Measurements from ENCODE around the gene PDGFA. TPM values are rescaled to one million over a fixed set of nuclear protein-coding genes. Genes with fewer than 3 reads are reported as not detected.

Gene PDGFA
- total RNA-seq, 2 experiments from 2014 or later, result 3.3 to 4.1 TPM

DNA sequence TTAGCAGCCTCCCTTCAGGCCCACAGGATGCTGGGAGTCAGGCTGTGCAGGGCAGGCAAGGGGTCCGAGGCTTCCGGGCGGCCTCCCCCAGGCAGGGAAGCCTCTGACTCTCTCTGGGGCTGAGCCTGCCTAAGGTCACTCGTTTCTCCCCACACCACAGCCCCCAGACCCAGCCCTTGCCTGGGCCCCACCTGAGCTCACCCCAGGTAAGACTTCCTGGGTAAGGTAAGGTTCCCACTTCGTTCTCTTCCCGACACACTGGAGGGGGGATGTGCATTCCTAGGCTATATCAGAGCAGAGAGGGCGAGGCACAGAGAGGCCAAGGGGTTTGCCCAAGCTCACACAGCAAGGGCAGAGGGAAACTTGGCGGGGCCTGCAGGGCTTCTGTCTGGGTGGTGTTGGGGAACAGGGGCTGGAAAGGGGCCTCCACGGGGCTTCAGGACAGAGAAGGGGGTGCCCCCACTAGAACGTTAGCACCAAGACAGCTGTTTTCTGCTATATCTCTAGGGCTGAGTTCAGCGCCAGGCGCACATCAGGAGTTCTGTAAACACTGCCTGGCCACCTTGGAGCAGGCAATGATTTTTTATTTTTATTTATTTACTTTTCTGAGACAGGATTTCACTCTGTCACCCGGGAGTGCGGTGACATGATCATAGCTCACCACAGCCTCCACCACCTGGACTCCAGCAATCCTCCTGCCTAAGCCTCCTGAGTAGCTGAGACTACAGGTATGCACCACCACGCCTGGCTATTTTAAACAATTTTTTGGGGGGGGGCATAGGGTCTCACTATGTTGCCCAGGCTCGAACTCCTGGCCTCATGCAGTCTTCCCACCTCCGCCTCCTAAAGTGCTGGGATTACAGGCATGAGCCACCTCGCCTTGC lies 24.9 kb upstream of the PDGFA start:
- no peak for DNase-seq
- Mint-ChIP-seq H3K4me3 (no peak overlapping the region), H3K27ac (no peak overlapping the region), H3K27me3 (no peaks in the 10 kb centered on the region), H3K9me3 (peaks cover 4% of the 10 kb centered on the region), H3K36me3 (peaks cover 9% of the 10 kb centered on the region), H3K4me1 (peaks cover 4% of the 10 kb centered on the region)

DNA sequence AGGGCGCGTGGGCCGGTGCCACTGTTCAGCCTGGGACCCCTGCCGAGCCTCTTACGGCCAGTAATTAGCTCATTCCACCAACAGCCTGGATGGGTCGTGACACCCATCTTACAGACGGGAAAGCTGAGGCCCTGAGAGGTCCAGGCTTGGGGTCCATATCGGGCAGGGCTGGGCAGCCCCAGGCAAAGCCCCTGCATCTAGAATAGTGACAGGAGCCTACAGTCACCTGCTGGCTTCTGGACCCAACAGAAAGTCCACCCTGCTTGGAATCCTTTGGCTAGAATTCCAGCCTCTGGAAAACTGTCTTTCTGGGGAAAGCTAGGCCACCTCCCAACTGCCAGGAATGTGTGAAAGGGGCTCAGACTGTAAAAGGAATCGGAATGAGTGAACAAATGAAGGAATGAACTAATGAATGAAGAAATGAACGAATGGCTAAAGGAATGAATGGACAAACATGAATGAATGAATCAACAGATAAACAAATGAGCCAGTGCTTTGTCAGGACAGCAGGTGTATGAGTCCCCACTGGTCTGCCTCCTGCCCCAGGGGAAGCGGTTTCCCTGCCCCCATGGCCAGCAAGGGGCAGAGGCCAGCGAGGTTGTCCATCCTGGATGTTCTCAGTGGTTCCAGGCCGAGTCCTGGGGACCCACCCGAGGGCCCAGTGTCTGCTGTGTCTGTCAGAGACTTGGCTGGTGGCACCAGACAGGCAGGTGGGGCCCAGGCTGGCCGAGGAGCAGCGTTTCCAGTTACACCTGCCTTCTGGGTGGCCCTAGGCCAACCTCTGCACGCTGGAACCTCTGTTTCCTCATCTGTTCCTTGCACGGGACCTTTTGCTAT lies 24.1 kb upstream of the PDGFA start:
- Mint-ChIP-seq H3K36me3 (peaks cover 6% of the 10 kb centered on the region), H3K4me3 (no peak overlapping the region), H3K4me1 (peaks cover 4% of the 10 kb centered on the region), H3K9me3 (peaks cover 4% of the 10 kb centered on the region), H3K27me3 (no peaks in the 10 kb centered on the region), H3K27ac (no peak overlapping the region)
- no peak for DNase-seq

DNA sequence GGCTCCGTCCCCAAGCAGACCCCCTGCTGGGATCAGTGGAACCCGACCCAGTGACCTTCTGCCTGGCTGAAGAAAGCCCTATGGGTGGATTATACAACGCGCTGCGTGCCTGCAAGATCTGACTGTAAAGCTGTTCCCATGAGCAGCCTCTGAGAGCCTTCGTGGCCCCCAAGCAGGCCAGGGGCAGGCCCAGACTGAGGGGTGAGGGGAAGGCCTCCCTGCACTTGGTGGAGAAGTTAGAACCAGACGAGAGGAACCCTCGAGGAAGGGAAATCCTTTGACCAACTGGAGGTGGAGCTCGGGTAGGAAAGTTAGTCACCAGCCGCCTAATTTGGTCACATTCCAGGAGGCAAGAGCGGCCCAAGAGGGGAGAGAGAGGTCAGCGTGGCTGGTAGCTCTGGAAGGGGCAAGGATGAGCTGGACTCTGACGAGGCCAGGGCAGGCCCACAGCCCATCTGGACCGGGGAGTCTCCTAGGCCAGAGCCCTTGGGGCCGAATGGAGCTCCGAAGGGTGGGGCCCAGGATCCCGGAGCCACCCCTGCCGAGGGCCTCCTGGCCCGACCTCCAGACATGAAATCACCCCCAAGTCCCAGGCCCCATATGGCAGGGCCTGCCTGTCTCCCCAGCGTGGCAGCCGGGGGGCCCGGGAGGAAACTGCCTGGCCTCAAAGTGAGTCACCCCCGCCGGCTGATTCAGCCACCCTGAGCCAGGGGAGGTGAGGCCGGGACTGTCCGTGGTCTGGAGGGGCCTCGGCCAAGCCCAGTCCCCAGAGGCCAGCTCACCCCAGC lies 23.3 kb upstream of the PDGFA start:
- peaks cover 4% of the 10 kb centered on the region for H3K9me3 Mint-ChIP-seq
- no peaks in the 10 kb centered on the region for H3K27me3 Mint-ChIP-seq
- H3K27ac Mint-ChIP-seq, result no peak overlapping the region
- peaks cover 3% of the 10 kb centered on the region for H3K36me3 Mint-ChIP-seq
- no peak for DNase-seq
- H3K4me1 Mint-ChIP-seq, result peaks cover 4% of the 10 kb centered on the region
- H3K4me3 Mint-ChIP-seq, result no peak overlapping the region

DNA sequence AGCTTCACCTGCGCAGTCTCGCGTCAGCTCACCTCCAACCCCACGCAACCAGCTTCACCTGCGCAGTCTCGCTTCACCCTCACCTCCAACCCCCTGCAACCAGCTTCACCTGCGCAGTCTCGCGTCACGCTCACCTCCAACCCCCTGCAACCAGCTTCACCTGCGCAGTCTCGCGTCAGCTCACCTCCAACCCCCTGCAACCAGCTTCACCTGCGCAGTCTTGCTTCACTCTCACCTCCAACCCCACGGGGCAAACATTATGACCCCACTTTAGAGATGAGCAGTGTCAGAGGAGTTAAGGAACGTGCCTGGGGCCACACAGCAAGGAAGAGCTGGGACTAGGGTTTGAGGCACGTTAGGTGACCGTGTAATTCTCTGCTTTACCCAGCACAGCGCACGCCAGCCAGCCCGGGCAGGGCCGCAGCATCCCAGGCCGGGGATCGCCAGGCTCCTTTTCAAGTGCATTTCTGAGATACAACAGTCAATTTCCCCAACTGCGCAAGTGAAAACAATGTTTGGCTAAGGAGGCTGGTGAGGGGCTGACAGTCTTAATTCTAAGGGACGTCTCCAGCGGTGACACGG lies 22.6 kb upstream of the PDGFA start:
- H3K27me3 Mint-ChIP-seq, result no peaks in the 10 kb centered on the region
- H3K4me3 Mint-ChIP-seq, result no peak overlapping the region
- H3K4me1 Mint-ChIP-seq, result peaks cover 4% of the 10 kb centered on the region
- no peak for DNase-seq
- no peak overlapping the region for H3K27ac Mint-ChIP-seq
- H3K9me3 Mint-ChIP-seq, result peaks cover 4% of the 10 kb centered on the region
- peaks cover 3% of the 10 kb centered on the region for H3K36me3 Mint-ChIP-seq

DNA sequence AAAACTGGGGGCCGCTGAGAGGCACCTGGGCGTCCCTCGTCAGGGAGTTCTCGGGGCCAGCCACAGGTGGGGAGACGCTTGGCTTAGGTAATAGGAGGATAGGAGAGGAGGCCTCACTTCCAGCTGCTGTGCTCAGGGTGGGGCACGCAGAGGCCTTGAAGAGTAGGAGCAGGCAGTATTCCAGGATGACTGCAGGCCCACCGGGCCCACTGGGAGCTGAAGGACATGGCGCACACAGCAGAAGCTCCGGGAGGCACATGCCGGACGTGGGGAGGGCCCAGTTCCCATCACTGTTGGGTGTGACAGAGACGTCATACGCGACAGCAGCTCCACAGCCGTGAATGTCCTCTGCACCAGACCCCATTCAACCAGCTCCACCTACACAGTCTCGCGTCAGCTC lies 22.0 kb upstream of the PDGFA start:
- Mint-ChIP-seq H3K27me3 (no peaks in the 10 kb centered on the region), H3K36me3 (no peaks in the 10 kb centered on the region), H3K9me3 (peaks cover 4% of the 10 kb centered on the region), H3K27ac (no peak overlapping the region), H3K4me1 (peaks cover 4% of the 10 kb centered on the region), H3K4me3 (no peak overlapping the region)
- DNase-seq, result no peak

DNA sequence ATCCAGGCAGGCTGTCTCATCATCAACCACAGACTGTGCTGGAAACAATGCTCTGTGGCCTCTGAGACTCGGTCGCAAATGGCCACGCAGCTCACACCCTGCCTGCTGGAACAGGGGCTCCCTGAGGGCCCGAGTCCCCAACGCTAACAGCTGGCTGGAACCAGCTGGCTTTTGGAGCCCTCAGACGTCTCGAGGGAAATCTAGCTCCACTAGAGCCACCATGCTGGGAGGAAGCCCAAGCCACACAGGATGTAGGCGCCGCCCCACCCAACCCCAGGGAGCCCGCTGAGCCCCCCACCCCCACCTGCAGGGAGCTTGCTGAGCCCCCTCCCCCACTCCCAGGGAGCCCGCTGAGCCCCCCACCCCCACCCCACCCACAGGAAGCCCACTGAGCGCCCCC lies 21.4 kb upstream of the PDGFA start:
- Mint-ChIP-seq H3K4me3 (no peak overlapping the region), H3K27me3 (no peaks in the 10 kb centered on the region), H3K9me3 (peaks cover 5% of the 10 kb centered on the region), H3K4me1 (peaks cover 4% of the 10 kb centered on the region), H3K27ac (no peak overlapping the region), H3K36me3 (no peaks in the 10 kb centered on the region)
- no peak for DNase-seq

DNA sequence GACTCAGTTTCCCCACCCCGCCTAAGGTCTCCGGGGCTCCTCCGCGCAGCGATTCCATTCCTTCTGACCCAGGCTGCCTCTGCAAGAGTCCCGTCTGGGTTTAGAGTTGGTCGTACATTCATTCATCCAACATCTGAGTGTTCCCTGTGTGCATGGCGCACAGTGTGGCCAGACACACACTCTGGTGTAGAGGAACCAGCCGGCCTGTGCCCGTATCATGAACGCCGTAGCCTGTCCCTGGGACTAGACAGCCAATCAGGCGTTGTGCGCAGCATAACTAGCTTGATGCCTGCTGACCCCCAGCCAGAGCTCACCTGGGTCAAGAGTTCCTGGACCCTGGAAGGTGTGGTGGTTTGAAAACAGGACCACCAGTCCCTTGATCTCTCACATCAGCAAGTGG lies 20.9 kb upstream of the PDGFA start:
- Mint-ChIP-seq H3K9me3 (peaks cover 5% of the 10 kb centered on the region), H3K4me1 (peaks cover 4% of the 10 kb centered on the region), H3K4me3 (no peak overlapping the region), H3K27me3 (no peaks in the 10 kb centered on the region), H3K27ac (no peak overlapping the region), H3K36me3 (no peaks in the 10 kb centered on the region)
- DNase-seq, result no peak

DNA sequence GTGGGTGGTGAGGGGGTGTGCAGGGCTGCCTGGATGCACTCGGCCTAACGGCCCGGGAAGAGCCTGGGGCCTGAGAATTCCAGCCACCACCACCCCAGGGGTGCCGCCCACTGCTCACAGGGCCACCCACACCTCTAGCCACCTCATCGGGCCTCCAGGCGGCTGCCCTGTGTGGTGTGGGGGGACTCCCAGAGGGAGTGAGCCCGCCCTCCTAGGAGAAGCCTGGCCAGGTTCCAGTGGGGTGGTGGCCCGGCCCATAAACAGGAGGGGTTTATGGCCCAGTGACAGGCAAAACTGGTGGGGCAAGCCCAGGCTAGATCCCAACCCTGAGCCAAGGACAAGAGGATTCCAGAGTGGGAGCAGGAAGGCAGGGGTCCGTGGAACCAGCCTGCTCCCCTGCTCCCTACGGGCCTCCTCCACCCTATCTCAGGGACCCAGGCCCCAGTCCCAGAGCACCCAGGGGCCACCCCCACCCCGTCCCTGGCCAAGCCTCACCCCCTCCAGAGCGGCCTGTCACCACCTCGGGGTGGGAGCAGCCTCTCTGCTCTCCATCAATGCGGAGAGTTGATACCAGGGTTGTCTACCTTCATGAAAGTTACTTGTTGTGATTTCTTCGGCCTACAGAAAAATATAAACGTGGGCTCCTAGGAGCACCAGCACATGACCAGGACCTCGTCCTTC lies 20.2 kb upstream of the PDGFA start:
- Mint-ChIP-seq H3K4me1 (peaks cover 4% of the 10 kb centered on the region), H3K27ac (no peak overlapping the region), H3K4me3 (no peak overlapping the region), H3K36me3 (no peaks in the 10 kb centered on the region), H3K9me3 (peaks cover 1% of the 10 kb centered on the region), H3K27me3 (no peaks in the 10 kb centered on the region)
- no peak for DNase-seq

DNA sequence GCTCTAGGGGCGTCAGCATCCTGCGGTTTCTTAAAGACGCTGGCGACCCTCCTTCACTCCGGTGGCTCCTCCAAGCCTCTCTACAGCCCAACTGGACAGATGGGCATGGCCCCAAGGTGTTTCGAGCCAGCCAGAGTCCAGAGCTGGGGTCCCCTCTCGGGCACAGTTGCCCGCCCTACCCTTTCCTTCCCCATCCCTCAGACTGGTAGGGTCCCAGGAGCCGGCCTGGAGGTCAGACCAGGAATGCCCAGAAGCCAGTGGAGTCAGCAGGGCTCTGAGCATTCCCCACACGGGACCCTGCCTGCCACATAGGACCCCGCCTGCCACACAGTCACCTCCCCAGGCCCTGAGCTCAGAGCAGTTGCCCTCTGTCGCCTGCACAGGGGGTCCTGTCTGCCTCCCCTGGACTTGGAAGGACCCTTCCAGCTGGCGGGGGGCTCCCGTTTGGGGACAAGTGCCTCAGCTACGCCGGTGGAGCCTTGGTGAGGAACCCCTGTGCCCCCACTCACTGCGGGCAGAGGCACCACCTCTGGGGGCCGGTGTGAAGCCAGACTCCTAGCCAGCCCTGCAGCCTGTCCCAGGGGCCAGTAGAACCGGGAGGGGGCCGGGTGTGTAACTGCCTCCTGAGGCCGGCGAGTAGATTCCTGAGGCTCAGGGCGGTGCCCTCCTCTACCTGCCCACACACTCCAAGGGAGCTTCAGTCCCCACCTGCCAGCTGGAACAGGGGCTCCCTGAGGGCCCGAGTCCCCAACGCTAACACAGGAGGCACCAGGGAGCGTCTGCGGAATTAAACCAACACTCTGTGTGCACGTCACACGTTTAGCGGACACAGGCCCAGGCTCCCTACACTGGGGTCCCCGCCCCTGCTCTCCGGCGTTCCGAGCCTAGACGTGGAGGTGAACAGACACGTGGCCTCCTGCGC lies 19.4 kb upstream of the PDGFA start:
- H3K36me3 Mint-ChIP-seq, result no peaks in the 10 kb centered on the region
- H3K4me3 Mint-ChIP-seq, result no peak overlapping the region
- H3K27ac Mint-ChIP-seq, result no peak overlapping the region
- H3K27me3 Mint-ChIP-seq, result no peaks in the 10 kb centered on the region
- H3K9me3 Mint-ChIP-seq, result peaks cover 1% of the 10 kb centered on the region
- peaks cover 4% of the 10 kb centered on the region for H3K4me1 Mint-ChIP-seq
- no peak for DNase-seq

DNA sequence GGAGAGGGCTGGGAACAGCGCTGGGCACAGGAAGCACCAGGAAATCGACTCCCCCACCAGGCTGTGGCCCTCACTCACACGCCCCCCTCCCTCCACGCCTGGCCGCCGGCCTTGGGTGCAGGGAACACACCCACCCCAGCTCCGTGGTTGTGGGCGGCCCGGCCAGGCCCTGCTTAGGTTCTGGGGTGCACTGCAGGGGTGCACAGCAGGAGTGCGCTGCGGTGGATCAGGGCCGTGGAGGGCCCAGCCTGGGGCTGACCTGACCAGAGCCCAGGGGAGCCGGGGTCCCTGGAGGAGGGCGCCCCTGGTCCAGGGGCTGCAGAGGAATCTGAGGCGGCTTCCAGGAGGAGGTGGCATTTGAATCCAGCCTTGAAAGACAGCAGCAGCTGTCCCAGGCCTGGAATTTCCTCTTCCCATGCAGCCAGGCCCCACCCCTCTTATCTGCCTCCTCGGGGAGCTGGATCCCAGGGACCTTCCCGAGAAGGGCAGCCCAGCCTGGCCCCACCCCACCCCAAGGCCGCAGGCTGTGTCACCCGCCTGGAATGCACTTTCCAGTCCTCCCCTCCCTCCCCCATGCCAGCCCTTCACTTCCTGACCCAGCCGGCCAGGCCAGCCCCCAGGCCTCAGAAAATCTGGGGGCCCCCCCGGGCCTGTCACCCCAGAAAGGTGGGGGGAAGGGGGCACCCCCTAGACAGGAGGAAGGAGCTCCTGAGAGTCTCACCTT lies 18.4 kb upstream of the PDGFA start:
- Mint-ChIP-seq H3K27ac (no peak overlapping the region), H3K36me3 (no peaks in the 10 kb centered on the region)
- DNase-seq, result no peak

DNA sequence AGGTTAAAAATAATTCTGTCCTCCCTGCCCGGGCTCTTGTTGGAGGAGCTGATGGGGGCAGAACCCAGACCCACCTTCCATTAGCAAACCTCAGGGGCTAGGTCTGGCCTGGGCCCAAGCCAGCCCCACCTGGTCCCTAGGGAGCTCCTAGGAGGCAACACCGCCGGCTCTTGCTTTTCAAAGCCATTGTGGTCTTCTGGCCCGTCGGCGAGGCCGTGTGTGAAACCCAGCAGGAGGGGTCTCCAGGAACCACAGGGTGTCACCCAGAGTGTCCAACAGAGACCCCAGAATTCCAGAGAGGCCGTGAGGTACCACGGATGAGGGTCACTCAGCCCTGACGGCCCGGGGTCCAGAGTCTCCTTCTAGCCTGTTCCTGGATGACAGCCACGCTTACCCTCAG lies 16.6 kb upstream of the PDGFA start:
- Mint-ChIP-seq H3K27me3 (no peaks in the 10 kb centered on the region), H3K4me1 (peaks cover 6% of the 10 kb centered on the region), H3K4me3 (no peak overlapping the region), H3K36me3 (no peaks in the 10 kb centered on the region), H3K27ac (no peak overlapping the region), H3K9me3 (peaks cover 1% of the 10 kb centered on the region)
- no peak for DNase-seq

More for the DNA sequence above, 18.4 kb upstream of the PDGFA start:
- Mint-ChIP-seq H3K9me3 (peaks cover 1% of the 10 kb centered on the region), H3K4me1 (peaks cover 4% of the 10 kb centered on the region), H3K27me3 (no peaks in the 10 kb centered on the region), H3K4me3 (no peak overlapping the region)

DNA sequence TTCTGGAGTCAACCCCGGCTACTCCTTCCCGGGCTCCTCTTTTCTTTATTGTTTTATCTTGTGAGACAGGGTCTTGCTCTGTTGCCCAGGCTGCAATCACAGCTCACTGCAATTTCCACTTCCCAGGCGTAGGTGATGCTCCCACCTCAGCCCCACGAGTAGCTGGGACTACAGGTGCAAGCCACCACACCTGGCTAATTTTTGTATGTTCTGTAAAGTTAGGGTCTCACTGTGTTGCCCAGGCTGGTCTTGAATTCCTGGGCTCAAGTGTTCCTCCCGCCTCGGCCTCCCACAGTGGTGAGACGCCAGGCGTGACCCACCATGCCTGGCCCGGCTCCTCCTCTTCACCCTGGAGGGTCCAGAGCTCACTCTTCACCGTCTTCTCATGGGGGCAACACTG lies 15.3 kb upstream of the PDGFA start:
- no peak for DNase-seq
- Mint-ChIP-seq H3K27me3 (no peaks in the 10 kb centered on the region), H3K36me3 (no peaks in the 10 kb centered on the region), H3K4me1 (peaks cover 7% of the 10 kb centered on the region), H3K9me3 (peaks cover 1% of the 10 kb centered on the region), H3K4me3 (no peak overlapping the region), H3K27ac (no peak overlapping the region)

DNA sequence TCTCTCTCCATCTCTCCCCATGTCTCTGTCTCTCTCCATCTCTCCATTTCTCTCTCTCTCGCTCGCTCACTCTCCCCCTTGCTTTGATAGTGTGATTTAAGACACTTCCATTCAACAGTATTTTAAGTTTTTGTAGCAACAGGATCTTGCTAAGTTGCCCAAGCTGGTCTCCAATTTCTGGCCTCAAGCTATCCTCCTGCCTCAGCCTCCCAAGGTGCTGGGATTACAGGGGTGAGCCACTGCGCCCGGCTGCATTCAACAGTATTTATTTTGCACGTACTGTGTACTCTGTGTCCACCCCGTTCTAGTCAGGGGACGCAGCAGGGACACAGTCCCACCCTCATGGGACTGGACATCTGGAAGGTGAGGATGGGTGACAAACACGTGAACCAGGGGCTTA lies 14.4 kb upstream of the PDGFA start:
- DNase-seq, result no peak
- H3K36me3 Mint-ChIP-seq, result no peaks in the 10 kb centered on the region
- no peak overlapping the region for H3K4me3 Mint-ChIP-seq
- H3K9me3 Mint-ChIP-seq, result peaks cover 1% of the 10 kb centered on the region
- peaks cover 7% of the 10 kb centered on the region for H3K4me1 Mint-ChIP-seq
- no peak overlapping the region for H3K27ac Mint-ChIP-seq
- no peaks in the 10 kb centered on the region for H3K27me3 Mint-ChIP-seq
